Mononuclear cell (primary cell): Measurements from ENCODE around the gene SIVA1. TPM values are rescaled to one million over a fixed set of nuclear protein-coding genes. Genes with fewer than 3 reads are reported as not detected.

Experiments
- H3K27me3 ChIP-seq: 2 replicates; pipeline ENCODE4 v1.6.0; 2011; ENCODE audit warnings: low read length, control low read depth; ENCODE audit not compliant: insufficient read depth
- H3K4me1 ChIP-seq: 2 replicates; pipeline ENCODE4 v1.5.1; 2011; ENCODE audit warnings: mild to moderate bottlenecking, low read length, control low read depth; ENCODE audit not compliant: insufficient read depth
- H3K4me3 ChIP-seq: 2 replicates; pipeline ENCODE4 v1.5.1; 2011; ENCODE audit warnings: mild to moderate bottlenecking, low read length, moderate library complexity
- H3K9me3 ChIP-seq: 2 replicates; pipeline ENCODE4 v1.5.1; 2011; ENCODE audit warnings: low read depth, mild to moderate bottlenecking, control low read depth, low read length
- total RNA-seq: library from RNA; depleted of rRNA; stranded (reverse); fragments of >200 nt; gene quantifications from one replicate; pipeline ENCODE4 v1.2.3, GENCODE V29; 2012

Gene SIVA1
- total RNA-seq, result 66.9 TPM

GRCh38 chr14:104752735-104753527 is at the start of gene SIVA1:
SIVA1 (plus strand) TSS chr14:104753147; CDS start chr14:104753202, 55 bp downstream.
- Histone ChIP-seq H3K4me3 (peak within 1 kb of the TSS; percentile 93), H3K27me3 (no peaks in the 10 kb centered on the region), H3K4me1 (peaks cover 30% of the 10 kb centered on the region), H3K9me3 (no peaks in the 10 kb centered on the region)

DNA sequence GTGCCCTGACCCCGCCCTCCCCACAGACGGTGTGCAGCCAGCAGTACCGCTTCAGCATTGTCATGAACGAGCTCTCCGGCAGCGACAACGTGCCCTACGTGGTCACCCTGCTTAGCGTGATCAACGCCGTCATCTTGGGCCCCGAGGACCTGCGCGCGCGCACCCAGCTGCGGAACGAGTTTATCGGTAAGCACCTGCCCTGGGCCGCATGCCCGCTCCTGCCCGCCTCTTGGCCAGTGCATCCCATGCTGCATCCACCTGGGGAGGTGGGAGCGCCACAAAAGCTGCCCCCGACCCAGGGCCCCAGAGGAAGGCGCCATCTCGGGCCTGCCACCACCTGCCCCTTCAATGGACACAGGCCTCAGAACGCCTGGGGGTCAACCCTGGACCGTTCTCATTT is 49.7 kb upstream of the SIVA1 start:
- H3K27me3 ChIP-seq, result no peaks in the 10 kb centered on the region
- no peak overlapping the region for H3K4me3 ChIP-seq
- no peaks in the 10 kb centered on the region for H3K9me3 ChIP-seq
- no peaks in the 10 kb centered on the region for H3K4me1 ChIP-seq

DNA sequence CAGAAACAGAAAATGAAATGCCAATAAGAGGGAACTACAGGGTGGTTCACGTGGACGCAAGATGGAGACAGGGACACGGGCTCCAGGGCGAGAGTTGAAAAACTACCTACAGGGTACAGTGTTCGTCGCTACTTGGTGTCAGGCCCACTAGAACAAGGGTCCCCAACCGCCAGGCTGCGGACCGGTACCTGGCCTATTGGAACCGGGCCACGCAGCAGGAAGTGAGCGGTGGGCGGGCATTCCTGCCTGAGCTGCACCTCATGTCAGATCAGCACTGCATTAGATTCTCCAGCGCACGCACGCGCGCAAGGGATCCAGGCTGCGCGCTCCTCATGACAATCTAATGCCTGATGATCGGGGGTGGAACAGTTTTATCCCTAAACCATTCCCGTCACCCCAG is 48.7 kb upstream of the SIVA1 start:
- Histone ChIP-seq H3K27me3 (no peaks in the 10 kb centered on the region), H3K9me3 (no peaks in the 10 kb centered on the region), H3K4me3 (no peak overlapping the region), H3K4me1 (no peaks in the 10 kb centered on the region)

DNA sequence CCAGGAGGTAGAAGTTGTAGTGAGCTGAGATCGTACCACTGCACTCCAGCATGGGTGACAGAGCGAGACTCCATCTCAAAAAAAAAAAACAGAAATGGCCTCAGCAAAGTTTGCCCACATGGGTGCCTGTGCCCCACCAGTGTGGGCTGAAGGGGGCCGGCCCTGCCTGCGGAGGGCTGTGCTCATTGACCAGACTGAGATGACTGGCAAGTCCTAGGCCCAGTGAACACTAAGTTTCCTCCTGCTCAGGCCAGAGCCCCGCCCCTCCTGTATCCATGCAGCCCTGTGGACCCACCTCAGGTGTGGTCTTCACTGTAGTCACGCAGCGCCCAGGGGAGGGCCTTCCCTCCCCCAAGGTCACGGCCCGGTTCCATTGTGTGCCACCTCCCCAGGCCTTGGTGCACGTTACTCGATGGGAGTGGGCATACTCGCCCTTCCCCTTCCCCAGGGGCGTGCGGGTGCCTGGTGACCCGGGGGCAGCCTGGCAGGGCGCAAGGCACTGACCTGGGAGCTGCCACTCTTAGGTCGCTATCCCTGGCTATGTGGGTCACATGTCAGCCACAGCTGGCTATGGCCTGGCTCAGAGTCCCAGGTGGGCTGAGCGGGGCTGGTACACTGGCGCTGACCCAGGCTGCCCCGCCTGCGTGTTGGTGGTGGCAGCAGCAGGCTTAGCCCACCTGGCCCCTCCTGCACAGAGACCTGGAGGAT is 47.5 kb upstream of the SIVA1 start:
- Histone ChIP-seq H3K9me3 (no peaks in the 10 kb centered on the region), H3K4me3 (no peak overlapping the region), H3K4me1 (no peaks in the 10 kb centered on the region)

DNA sequence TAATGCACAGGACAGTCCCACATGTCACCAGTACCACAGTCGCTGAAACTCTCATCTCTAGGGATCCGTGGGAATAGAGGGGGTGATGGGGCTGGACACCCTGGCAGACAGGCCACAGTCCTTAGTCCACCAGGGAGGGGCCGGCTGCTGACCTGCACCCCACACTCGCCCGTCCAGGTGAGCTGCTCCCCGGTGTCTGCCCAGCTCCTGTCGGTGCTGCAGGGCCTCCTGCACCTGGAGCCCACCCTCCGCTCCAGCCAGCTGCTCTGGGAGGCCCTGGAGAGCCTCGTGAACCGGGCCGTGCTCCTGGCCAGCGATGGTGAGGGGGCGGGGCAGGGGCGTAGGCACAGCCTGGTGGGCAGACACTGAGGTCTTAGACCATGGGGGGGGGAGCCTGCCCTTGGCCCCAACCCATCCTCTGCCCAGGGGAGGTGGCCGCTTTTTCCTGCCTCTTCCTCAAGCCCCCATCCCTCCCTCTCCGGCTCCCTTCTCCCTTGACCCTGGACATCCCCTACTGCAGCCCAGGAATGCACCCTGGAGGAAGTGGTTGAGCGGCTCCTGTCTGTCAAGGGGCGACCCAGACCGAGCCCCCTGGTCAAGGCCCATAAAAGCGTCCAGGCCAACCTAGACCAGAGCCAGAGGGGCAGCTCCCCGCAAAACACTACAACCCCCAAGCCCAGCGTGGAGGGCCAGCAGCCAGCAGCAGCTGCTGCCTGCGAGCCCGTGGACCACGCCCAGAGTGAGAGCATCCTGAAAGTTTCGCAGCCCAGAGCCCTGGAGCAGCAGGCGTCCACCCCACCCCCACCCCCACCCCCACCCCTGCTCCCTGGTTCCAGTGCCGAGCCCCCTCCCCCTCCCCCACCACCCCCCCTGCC is 46.0 kb upstream of the SIVA1 start:
- Histone ChIP-seq H3K9me3 (no peaks in the 10 kb centered on the region), H3K4me3 (no peak overlapping the region), H3K4me1 (no peaks in the 10 kb centered on the region), H3K27me3 (no peaks in the 10 kb centered on the region)

More for the DNA sequence above, 47.5 kb upstream of the SIVA1 start:
- no peaks in the 10 kb centered on the region for H3K27me3 ChIP-seq

DNA sequence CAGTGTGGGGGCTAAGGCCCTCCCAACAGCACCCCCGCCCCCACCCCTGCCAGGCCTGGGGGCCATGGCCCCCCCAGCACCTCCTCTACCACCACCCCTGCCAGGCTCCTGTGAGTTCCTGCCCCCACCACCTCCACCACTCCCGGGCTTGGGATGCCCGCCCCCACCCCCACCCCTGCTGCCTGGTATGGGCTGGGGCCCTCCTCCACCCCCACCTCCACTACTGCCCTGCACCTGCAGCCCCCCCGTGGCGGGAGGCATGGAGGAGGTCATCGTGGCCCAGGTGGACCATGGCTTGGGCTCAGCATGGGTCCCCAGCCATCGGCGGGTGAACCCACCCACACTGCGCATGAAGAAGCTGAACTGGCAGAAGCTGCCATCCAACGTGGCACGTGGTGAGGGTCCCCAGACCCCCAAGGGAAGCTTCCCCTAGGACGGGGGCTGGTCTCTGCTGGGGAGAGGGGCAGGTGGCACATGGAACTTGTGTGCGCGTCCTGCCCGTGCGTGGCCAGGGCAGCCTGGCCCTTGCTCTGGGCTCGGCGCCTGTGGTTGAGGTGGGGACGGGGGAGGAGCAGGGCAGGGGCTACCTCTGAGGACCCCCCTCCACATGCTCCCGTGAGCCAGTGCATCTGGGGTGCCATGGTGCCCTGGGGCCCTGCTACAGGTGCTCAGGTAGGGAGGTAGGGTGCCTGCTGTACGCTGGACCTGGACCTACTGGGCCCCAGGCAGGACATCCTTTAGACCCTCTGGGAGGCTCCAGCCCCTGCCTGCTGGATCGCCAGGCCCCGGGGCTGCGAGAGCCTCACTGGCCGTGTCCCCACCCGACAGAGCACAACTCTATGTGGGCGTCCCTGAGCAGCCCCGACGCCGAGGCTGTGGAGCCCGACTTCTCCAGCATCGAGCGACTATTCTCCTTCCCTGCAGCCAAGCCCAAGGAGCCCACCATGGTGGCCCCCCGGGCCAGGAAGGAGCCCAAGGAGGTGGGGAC is 45.0 kb upstream of the SIVA1 start:
- no peaks in the 10 kb centered on the region for H3K4me1 ChIP-seq

DNA sequence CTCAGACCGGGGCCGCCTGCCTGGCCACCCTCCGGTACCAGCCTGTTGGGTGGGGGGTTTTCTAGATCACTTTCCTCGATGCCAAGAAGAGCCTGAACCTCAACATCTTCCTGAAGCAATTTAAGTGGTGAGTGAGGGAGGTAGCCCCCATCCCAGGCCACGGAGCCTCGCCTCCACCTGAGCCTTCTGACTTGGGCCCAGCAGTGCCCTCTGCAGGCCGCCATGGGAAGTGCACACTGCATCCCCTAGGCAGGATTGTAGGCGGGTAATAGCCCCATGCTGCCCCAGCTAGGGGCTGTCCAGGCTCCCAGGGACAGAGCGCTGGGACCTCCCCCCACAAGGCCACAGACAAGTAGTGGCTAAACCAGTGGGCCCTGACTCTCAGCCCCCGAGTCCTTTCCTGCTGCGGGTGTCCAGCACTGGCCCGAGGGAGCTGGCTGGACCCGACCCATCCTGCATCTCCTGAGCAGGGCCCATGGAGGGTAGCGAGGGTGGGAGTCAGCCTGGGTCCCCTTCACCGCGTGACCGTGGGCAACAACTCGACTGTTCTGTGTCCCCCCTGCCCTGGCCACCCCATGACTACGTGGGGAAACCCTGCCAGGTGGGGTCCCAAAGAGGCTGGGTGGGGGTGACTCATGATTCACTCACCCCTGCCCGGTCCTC is 44.2 kb upstream of the SIVA1 start:
- Histone ChIP-seq H3K9me3 (no peaks in the 10 kb centered on the region), H3K4me1 (no peaks in the 10 kb centered on the region), H3K27me3 (no peaks in the 10 kb centered on the region)

More for the DNA sequence above, 45.0 kb upstream of the SIVA1 start:
- Histone ChIP-seq H3K9me3 (no peaks in the 10 kb centered on the region), H3K4me3 (no peak overlapping the region), H3K27me3 (no peaks in the 10 kb centered on the region)

GRCh38 chr14:104709387-104710039 is 43.4 kb upstream of the SIVA1 start:
- Histone ChIP-seq H3K4me3 (no peak overlapping the region), H3K4me1 (no peaks in the 10 kb centered on the region), H3K9me3 (no peaks in the 10 kb centered on the region), H3K27me3 (no peaks in the 10 kb centered on the region)

More for the DNA sequence above, 44.2 kb upstream of the SIVA1 start:
- H3K4me3 ChIP-seq, result no peak overlapping the region

DNA sequence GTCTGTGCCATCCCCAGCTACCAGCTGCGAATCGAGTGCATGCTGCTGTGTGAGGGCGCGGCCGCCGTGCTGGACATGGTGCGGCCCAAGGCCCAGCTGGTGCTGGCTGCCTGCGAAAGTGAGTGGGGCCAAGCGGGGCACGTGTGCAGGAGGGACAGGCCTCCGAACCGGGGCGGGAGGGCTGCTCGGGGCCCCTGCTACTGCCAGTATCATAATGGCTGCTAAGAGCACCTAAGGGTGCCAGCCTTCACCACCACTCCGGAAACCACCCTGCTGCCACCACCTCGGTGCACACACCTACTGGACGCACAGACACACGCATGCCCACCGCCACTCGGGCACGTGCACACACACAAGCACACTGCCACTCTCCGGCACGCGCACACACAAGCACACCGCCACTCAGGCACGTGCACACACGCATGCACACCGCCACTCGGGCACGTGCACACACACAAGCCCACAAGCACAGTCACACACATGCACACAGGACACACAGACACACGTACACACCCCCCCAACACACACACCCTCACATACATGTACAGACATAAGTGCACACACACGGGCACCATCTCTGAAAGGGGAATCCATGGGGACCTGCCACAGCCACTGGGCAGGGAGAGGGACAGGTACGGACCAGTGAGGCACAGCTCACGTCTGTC is 42.7 kb upstream of the SIVA1 start:
- Histone ChIP-seq H3K9me3 (no peaks in the 10 kb centered on the region), H3K4me3 (no peak overlapping the region), H3K4me1 (no peaks in the 10 kb centered on the region), H3K27me3 (no peaks in the 10 kb centered on the region)

GRCh38 chr14:104712881-104713734 is 39.8 kb upstream of the SIVA1 start:
- H3K9me3 ChIP-seq, result no peaks in the 10 kb centered on the region
- no peaks in the 10 kb centered on the region for H3K4me1 ChIP-seq
- no peaks in the 10 kb centered on the region for H3K27me3 ChIP-seq
- H3K4me3 ChIP-seq, result no peak overlapping the region

DNA sequence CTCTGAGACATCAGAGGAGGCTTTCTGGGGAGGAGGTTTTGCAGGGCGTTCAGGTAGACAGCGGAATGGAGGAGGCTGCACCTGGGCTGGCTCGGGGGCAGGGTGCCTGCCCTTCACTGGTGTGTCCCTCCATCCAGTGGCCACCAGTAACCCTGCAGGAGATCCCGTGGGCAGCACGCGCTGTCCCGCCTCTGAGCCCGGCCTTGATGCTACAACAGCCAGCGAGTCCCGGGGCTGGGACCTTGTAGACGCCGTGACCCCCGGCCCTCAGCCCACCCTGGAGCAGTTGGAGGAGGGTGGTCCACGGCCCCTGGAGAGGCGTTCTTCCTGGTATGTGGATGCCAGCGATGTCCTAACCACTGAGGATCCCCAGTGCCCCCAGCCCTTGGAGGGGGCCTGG is 38.9 kb upstream of the SIVA1 start:
- no peaks in the 10 kb centered on the region for H3K27me3 ChIP-seq
- H3K4me3 ChIP-seq, result no peak overlapping the region
- no peaks in the 10 kb centered on the region for H3K4me1 ChIP-seq
- no peaks in the 10 kb centered on the region for H3K9me3 ChIP-seq

DNA sequence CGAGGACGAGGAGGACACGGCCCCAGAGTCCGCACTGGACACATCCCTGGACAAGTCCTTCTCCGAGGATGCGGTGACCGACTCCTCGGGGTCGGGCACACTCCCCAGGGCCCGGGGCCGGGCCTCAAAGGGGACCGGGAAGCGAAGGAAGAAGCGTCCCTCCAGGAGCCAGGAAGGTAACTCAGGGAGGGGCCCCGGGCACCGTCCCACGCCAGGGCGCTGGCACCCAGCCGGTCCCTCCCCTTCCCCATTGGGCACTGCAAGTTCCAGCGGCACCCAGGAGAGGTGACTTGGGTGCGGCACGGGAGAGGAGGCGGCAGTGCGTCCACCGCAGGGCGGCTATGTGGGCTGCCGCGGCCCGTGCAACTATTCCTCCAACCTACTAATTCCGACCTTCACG is 38.3 kb upstream of the SIVA1 start:
- Histone ChIP-seq H3K4me1 (no peaks in the 10 kb centered on the region), H3K27me3 (no peaks in the 10 kb centered on the region), H3K9me3 (no peaks in the 10 kb centered on the region), H3K4me3 (no peak overlapping the region)
